Upper lobe of left lung (tissue), 6 donors: ENCODE results near the gene PARK7. TPM values are rescaled to one million over a fixed set of nuclear protein-coding genes. Genes with fewer than 3 reads are reported as not detected.

ENCODE experiments used
- ATAC-seq, 2 donors: fragments of 200-7000 bp; cut with Tn5 transposase; one replicate each; pipeline ENCODE4 v1.9.1; 2022; ENCODE audit warnings: mild to moderate bottlenecking in 2 of 2, moderate library complexity in 2 of 2; ENCODE audit not compliant: low FRiP score in 2 of 2
- DNase-seq, 2 donors: peaks; one replicate each; pipeline ENCODE4 v3.0.0-alpha.2; 2019 to 2020
- H3K27ac ChIP-seq, 4 donors: fragments of 200-600 bp; sonication (generic); one replicate each; pipeline ENCODE4 v1.5.1; 2016 to 2019
- H3K27me3 ChIP-seq, 4 donors: fragments of 200-600 bp; sonication (generic); one replicate each; pipeline ENCODE4 v1.5.1; 2017 to 2019
- H3K36me3 ChIP-seq, 4 donors: fragments of 200-600 bp; sonication (generic); one replicate each; pipeline ENCODE4 v1.5.1; 2016 to 2019
- H3K4me1 ChIP-seq, 4 donors: fragments of 200-600 bp; sonication (generic); one replicate each; pipeline ENCODE4 v1.5.1; 2018 to 2019
- H3K4me3 ChIP-seq, 4 donors: fragments of 200-600 bp; sonication (generic); one replicate each; pipeline ENCODE4 v1.5.1; 2017 to 2019; ENCODE audit warnings: mild to moderate bottlenecking in 2 of 4, moderate library complexity in 1 of 4
- H3K9me3 ChIP-seq, 4 donors: fragments of 200-600 bp; sonication (generic); one replicate each; pipeline ENCODE4 v1.5.1; 2018 to 2019
- CTCF ChIP-seq, 6 experiments: fragments of 450-650 bp in 4 of 6; fragments of 200-600 bp in 2 of 6; sonication (generic) in 2 of 6; IDR thresholded peaks; one replicate each; pipeline ENCODE4 v1.5.1; 2016 to 2019; ENCODE audit warnings: antibody characterized with exemption in 6 of 6
- EP300 ChIP-seq, 4 donors: sonication (generic); formaldehyde crosslinking; IDR thresholded peaks; one replicate each; pipeline ENCODE4 v1.5.1; 2017; ENCODE audit warnings: antibody characterized with exemption in 4 of 4, control low read depth in 2 of 4
- POLR2A ChIP-seq, 4 donors: fragments of 450-650 bp; IDR thresholded peaks; one replicate each; pipeline ENCODE4 v1.5.1; 2016 to 2017; ENCODE audit warnings: antibody characterized with exemption in 4 of 4, mild to moderate bottlenecking in 2 of 4
- POLR2AphosphoS5 ChIP-seq, 2 donors: sonication (generic); formaldehyde crosslinking; IDR thresholded peaks; one replicate each; pipeline ENCODE4 v1.5.1; 2017; ENCODE audit warnings: antibody characterized with exemption in 2 of 2
- WGBS, 2 donors: methylation state at CpG; one replicate each; pipeline ENCODE4 v1.1.5; 2017 to 2018; 5-methylcytosine and 5-hydroxymethylcytosine counted together
- total RNA-seq, 6 donors: library from RNA; depleted of rRNA in 4 of 6; stranded (reverse); fragments of >200 nt in 4 of 6; gene quantifications; one replicate each; pipeline versions ENCODE4 v1.1.0 to v1.2.1, GENCODE V29; 2016 to 2021
- donor health status: DM: no; HTN: no; CAD: no; lungs with moderate emphysema.
- donor health status: DM: no; HTN: yes; CAD: no; lungs with severe emphysema.

PARK7 gene
- total RNA-seq, 6 donors from 2014 or later, result 52.4 to 217 (median 130) TPM

GRCh38 chr1:8024329-8024728, 62.8 kb downstream of the PARK7 start:
- Histone ChIP-seq H3K4me1 (peaks cover 20 to 73% (median 49%) of the 10 kb centered on the region in 4 donors), H3K27me3 (no peaks in the 10 kb centered on the region), H3K4me3 (peak overlapping the region; percentile 71 to 91 (median 84)), H3K36me3 (no peaks in the 10 kb centered on the region), H3K9me3 (no peaks in the 10 kb centered on the region), H3K27ac (peak overlapping the region in 3 of 4 donors; percentile 93 to 97 (median 95))
- TF ChIP-seq POLR2AphosphoS5 (IDR thresholded peaks at IDR 0.05), result no peak
- no peak for TF ChIP-seq POLR2A (IDR thresholded peaks at IDR 0.05)
- TF ChIP-seq CTCF (IDR thresholded peaks at IDR 0.05), result no peak
- TF ChIP-seq EP300 (IDR thresholded peaks at IDR 0.05), result no peak
- no peak for ATAC-seq
- no peak for DNase-seq
- WGBS, 2 donors, result 63 to 69% methylated on average over 3 of the region's 3 CpGs

- TF ChIP-seq EP300 (IDR thresholded peaks at IDR 0.05) (no peak), POLR2A (IDR thresholded peaks at IDR 0.05) (no peak), CTCF (IDR thresholded peaks at IDR 0.05) (no peak), POLR2AphosphoS5 (IDR thresholded peaks at IDR 0.05) (no peak)
- no peaks in the 10 kb centered on the region for H3K9me3 ChIP-seq
- H3K36me3 ChIP-seq, result no peaks in the 10 kb centered on the region
- no peak for DNase-seq
- peaks cover 13 to 65% (median 41%) of the 10 kb centered on the region in 4 donors for H3K4me1 ChIP-seq
- no peak for ATAC-seq
- 5 to 7% methylated on average over 19 of the region's 19 CpGs for WGBS, 2 donors
- H3K27ac ChIP-seq, result peak overlapping the region; percentile 92 to 97 (median 94)
- H3K27me3 ChIP-seq, result no peaks in the 10 kb centered on the region
- peak overlapping the region; percentile 71 to 91 (median 84) for H3K4me3 ChIP-seq
Observed at GRCh38 chr1:8025061-8025670, 63.7 kb downstream of the PARK7 start.

- WGBS, 2 donors, result 0% methylated on average over 16 of the region's 69 CpGs; no CpG with 5 or more reads in 1 of the 2 donors
- H3K36me3 ChIP-seq, result no peaks in the 10 kb centered on the region
- no peaks in the 10 kb centered on the region for H3K27me3 ChIP-seq
- peak overlapping the region; percentile 71 to 91 (median 84) for H3K4me3 ChIP-seq
- no peak for ATAC-seq
- peaks cover 8 to 60% (median 37%) of the 10 kb centered on the region in 4 donors for H3K4me1 ChIP-seq
- H3K9me3 ChIP-seq, result no peaks in the 10 kb centered on the region
- DNase-seq, result no peak
- TF ChIP-seq POLR2A (IDR thresholded peaks at IDR 0.05), result no peak
- peak overlapping the region; percentile 92 to 97 (median 94) for H3K27ac ChIP-seq
Observed at GRCh38 chr1:8025671-8026144, 64.2 kb downstream of the PARK7 start.

GRCh38 chr1:8026153-8026975, 64.9 kb downstream of the PARK7 start, which contains the start of gene ERRFI1:
ERRFI1 (minus strand) TSS chr1:8026309; CDS start chr1:8015619, 10,690 bp downstream.
- Histone ChIP-seq H3K27me3 (no peaks in the 10 kb centered on the region), H3K27ac (peak within 1 kb of the TSS; percentile 92 to 97 (median 94)), H3K9me3 (no peaks in the 10 kb centered on the region), H3K4me1 (peaks cover 9 to 55% (median 35%) of the 10 kb centered on the region in 4 donors), H3K4me3 (peak within 1 kb of the TSS; percentile 71 to 91 (median 84)), H3K36me3 (no peaks in the 10 kb centered on the region)
- 13 to 19% methylated on average over 18 to 27 of the region's 98 CpGs for WGBS, 2 donors
- ATAC-seq (peak; percentile 94 to 95), DNase-seq (peak; percentile 92 to 100)
- TF ChIP-seq POLR2A (IDR thresholded peaks at IDR 0.05) (peak; percentile 83 to 100 (median 100)), CTCF (IDR thresholded peaks at IDR 0.05) (peak in 5 of 6 experiments; percentile 9 to 47 (median 35)), POLR2AphosphoS5 (IDR thresholded peaks at IDR 0.05) (peak; percentile 94 to 99), EP300 (IDR thresholded peaks at IDR 0.05) (peak in 1 of 4 donors; percentile 75)
